HUES64 (cell line): Measurements from ENCODE around the gene ZBTB38.
A peak's percentile ranks its signal among the peaks of the same experiment; 100 is the strongest.

Experiments used
- H3K27ac ChIP-seq: 2 replicates; pipeline ENCODE4 v1.7.0; 2013; ENCODE audit warnings: low read depth, low read length, inconsistent platforms
- H3K27me3 ChIP-seq: 2 replicates; pipeline ENCODE4 v1.6.1; 2013; ENCODE audit warnings: mild to moderate bottlenecking, low read length; ENCODE audit not compliant: insufficient read depth
- H3K36me3 ChIP-seq: 2 replicates; pipeline ENCODE4 v1.6.1; 2013; ENCODE audit warnings: mild to moderate bottlenecking, low read length; ENCODE audit not compliant: insufficient read depth
- H3K4me1 ChIP-seq: 2 replicates; pipeline ENCODE4 v1.6.1; 2013; ENCODE audit warnings: mild to moderate bottlenecking, low read length, moderate library complexity; ENCODE audit not compliant: insufficient read depth
- H3K4me3 ChIP-seq: 2 replicates; pipeline ENCODE4 v1.5.1; 2013; ENCODE audit warnings: mild to moderate bottlenecking, low read length, moderate library complexity
- H3K9ac ChIP-seq: 2 replicates; pipeline ENCODE4 v1.6.1; 2013; ENCODE audit warnings: mild to moderate bottlenecking, low read depth, low read length
- H3K9me3 ChIP-seq: 2 replicates; pipeline ENCODE4 v1.6.1; 2013; ENCODE audit warnings: low read depth, low read length; ENCODE audit not compliant: insufficient read depth
- WGBS: fragments of 150-250, 120-280 bp; methylation state at CpG from one replicate; pipeline ENCODE4 v1.1.7; 2013; ENCODE audit warnings: missing lambda C conversion rate; 5-methylcytosine and 5-hydroxymethylcytosine counted together

ZBTB38 gene

DNA sequence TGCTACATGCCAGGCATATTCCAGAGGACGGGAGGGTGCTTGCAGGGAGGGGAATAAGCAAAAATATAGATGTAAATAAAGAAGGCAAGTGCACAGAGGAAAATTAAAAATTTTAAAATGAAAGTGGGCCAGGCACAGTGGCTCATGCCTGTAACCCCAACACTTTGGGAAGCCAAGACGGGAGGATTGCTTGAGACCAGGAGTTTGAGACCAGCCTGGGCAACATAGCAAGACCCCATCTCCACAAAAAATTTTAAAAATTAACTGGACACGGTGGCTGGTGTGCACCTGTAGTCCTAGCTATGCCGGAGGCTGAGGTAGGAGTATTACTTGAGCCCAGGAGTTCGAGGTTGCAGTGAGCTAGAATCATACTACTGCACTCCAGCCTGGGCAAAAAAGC, 22.4 kb downstream of the ZBTB38 start:
- peaks cover 47% of the 10 kb centered on the region for H3K4me1 ChIP-seq
- 89% methylated on average over 5 of the region's 5 CpGs for WGBS
- H3K4me3 ChIP-seq = no peak overlapping the region

GRCh38 chr3:141391298-141391990, 23.1 kb downstream of the ZBTB38 start:
- peaks cover 47% of the 10 kb centered on the region for H3K4me1 ChIP-seq
- WGBS = 92% methylated on average over 3 of the region's 4 CpGs
- peaks cover 4% of the 10 kb centered on the region; the same call in 1 of the 2 replicates for H3K36me3 ChIP-seq
- no peaks in the 10 kb centered on the region for H3K27me3 ChIP-seq
- no peak overlapping the region for H3K4me3 ChIP-seq
- H3K9me3 ChIP-seq = 0 out of 2 replicates have a peak, but pooled peaks cover 4% of the 10 kb centered on the region
- no peak overlapping the region for H3K9ac ChIP-seq
- H3K27ac ChIP-seq = no peak overlapping the region

More for the DNA sequence above, 22.4 kb downstream of the ZBTB38 start:
- H3K9ac ChIP-seq = no peak overlapping the region
- H3K27ac ChIP-seq = no peak overlapping the region
- no peaks in the 10 kb centered on the region for H3K36me3 ChIP-seq
- no peaks in the 10 kb centered on the region for H3K27me3 ChIP-seq
- H3K9me3 ChIP-seq = no peaks in the 10 kb centered on the region

DNA sequence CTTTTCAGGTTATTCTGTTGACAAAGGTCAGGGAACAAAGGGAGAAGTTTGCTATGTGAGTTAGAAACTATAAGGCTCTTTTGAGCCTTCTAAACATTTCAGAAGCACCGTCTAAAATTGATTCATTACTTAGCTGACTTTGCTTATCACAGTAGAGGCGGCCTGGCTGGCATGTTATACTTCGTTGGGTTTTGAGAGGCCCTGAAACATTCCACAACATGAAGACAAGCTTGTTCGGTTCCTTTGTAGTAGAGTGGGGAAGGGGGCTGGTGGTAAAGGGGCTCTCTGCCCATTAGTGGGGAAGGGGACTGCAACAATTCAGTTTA, 23.6 kb downstream of the ZBTB38 start:
- no peaks in the 10 kb centered on the region for H3K27me3 ChIP-seq
- peaks cover 9% of the 10 kb centered on the region; the same call in 1 of the 2 replicates for H3K36me3 ChIP-seq
- 76% methylated on average over 4 of the region's 4 CpGs for WGBS
- H3K4me3 ChIP-seq = no peak overlapping the region
- no peak overlapping the region for H3K9ac ChIP-seq
- peaks cover 43% of the 10 kb centered on the region for H3K4me1 ChIP-seq
- H3K9me3 ChIP-seq = peaks cover 5% of the 10 kb centered on the region; the same call in 1 of the 2 replicates
- H3K27ac ChIP-seq = no peak overlapping the region

- Histone ChIP-seq H3K36me3 (peaks cover 11% of the 10 kb centered on the region; the same call in 1 of the 2 replicates), H3K9me3 (peaks cover 8% of the 10 kb centered on the region; the same call in 1 of the 2 replicates), H3K27ac (no peak overlapping the region), H3K4me3 (no peak overlapping the region), H3K4me1 (peaks cover 39% of the 10 kb centered on the region), H3K9ac (no peak overlapping the region), H3K27me3 (no peaks in the 10 kb centered on the region)
- 77% methylated on average over 5 of the region's 5 CpGs for WGBS
These were observed 24.1 kb downstream of the ZBTB38 start for GRCh38 chr3:141392416-141392815.

- Histone ChIP-seq H3K27ac (peak overlapping the region; percentile 66), H3K9me3 (peaks cover 8% of the 10 kb centered on the region; the same call in 1 of the 2 replicates), H3K36me3 (peaks cover 11% of the 10 kb centered on the region; the same call in 1 of the 2 replicates), H3K4me1 (peaks cover 32% of the 10 kb centered on the region), H3K27me3 (no peaks in the 10 kb centered on the region), H3K9ac (peak overlapping the region; percentile 2; the same call in 1 of the 2 replicates), H3K4me3 (peak overlapping the region; percentile 2; the same call in 1 of the 2 replicates)
- 16% methylated on average over 6 of the region's 6 CpGs for WGBS
These were observed 24.8 kb downstream of the ZBTB38 start for GRCh38 chr3:141392897-141393734.

DNA sequence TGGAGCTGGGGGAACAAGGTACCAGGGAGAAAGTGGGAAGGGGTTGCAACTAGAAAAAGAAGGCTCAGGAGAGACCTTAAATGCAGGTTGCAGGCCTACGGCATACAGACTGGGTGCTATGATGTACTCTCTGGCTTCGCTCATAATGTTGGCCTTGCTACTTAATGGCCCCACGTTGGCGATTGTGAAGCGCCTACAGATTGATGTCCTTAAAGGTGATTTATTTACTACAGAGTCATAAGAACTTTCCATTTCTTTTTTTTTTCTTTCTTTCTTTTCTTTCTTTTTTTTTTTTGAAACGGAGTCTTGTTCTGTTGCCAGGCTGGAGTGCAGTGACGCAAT, 25.4 kb downstream of the ZBTB38 start:
- Histone ChIP-seq H3K4me1 (peaks cover 31% of the 10 kb centered on the region), H3K27me3 (no peaks in the 10 kb centered on the region)
- WGBS = 76% methylated on average over 7 of the region's 7 CpGs

GRCh38 chr3:141394560-141394959, 26.3 kb downstream of the ZBTB38 start:
- H3K4me3 ChIP-seq = no peak overlapping the region
- peaks cover 8% of the 10 kb centered on the region; the same call in 1 of the 2 replicates for H3K9me3 ChIP-seq
- peaks cover 28% of the 10 kb centered on the region for H3K4me1 ChIP-seq
- H3K9ac ChIP-seq = no peak overlapping the region
- H3K27ac ChIP-seq = no peak overlapping the region
- H3K27me3 ChIP-seq = no peaks in the 10 kb centered on the region
- 92% methylated on average over 3 of the region's 3 CpGs for WGBS
- H3K36me3 ChIP-seq = peaks cover 11% of the 10 kb centered on the region; the same call in 1 of the 2 replicates

More for the DNA sequence above, 25.4 kb downstream of the ZBTB38 start:
- Histone ChIP-seq H3K9me3 (peaks cover 8% of the 10 kb centered on the region; the same call in 1 of the 2 replicates), H3K4me3 (peak overlapping the region; percentile 2; the same call in 1 of the 2 replicates), H3K9ac (peak overlapping the region; percentile 2; the same call in 1 of the 2 replicates), H3K27ac (peak overlapping the region; percentile 66; the same call in 1 of the 2 replicates), H3K36me3 (peaks cover 11% of the 10 kb centered on the region; the same call in 1 of the 2 replicates)

DNA sequence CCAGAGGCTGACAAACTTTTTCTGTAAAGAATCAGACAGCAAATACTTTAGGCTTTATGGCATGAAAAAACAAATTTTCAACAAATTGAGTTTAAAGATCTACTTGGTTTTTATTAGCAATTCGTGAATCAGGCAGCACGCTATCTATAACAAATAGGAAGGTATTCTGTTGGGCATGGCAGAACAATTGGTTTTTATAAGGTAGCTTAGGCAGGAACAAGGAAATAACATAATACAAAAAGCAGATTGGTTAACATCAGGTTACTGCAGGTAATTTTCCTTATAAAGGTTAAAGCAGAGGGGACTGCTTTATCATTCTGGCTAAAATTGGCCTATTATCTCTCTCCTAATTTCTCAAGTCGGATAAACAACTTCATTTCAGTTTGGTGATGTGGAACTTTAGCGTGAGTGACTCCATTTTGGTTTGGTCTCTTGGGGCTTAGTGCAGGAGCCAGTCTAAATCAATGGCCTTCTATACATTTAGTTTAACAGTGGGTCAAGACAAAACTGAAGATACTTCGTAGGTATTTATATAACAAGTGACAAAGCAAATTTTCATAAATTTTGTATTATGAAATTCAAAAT, 26.8 kb downstream of the ZBTB38 start:
- Histone ChIP-seq H3K4me3 (no peak overlapping the region), H3K4me1 (peaks cover 33% of the 10 kb centered on the region), H3K27ac (no peak overlapping the region), H3K9ac (no peak overlapping the region), H3K36me3 (peaks cover 11% of the 10 kb centered on the region; the same call in 1 of the 2 replicates), H3K9me3 (peaks cover 8% of the 10 kb centered on the region; the same call in 1 of the 2 replicates), H3K27me3 (no peaks in the 10 kb centered on the region)
- 94% methylated on average over 4 of the region's 5 CpGs for WGBS

- WGBS = 84% methylated on average over 5 of the region's 5 CpGs
- peaks cover 2% of the 10 kb centered on the region for H3K27me3 ChIP-seq
- H3K9ac ChIP-seq = no peak overlapping the region
- peaks cover 11% of the 10 kb centered on the region; the same call in 1 of the 2 replicates for H3K36me3 ChIP-seq
- H3K4me1 ChIP-seq = peaks cover 38% of the 10 kb centered on the region
- H3K4me3 ChIP-seq = no peak overlapping the region
- no peak overlapping the region for H3K27ac ChIP-seq
- peaks cover 8% of the 10 kb centered on the region; the same call in 1 of the 2 replicates for H3K9me3 ChIP-seq
These were observed 29.7 kb downstream of the ZBTB38 start for GRCh38 chr3:141397996-141398395.

DNA sequence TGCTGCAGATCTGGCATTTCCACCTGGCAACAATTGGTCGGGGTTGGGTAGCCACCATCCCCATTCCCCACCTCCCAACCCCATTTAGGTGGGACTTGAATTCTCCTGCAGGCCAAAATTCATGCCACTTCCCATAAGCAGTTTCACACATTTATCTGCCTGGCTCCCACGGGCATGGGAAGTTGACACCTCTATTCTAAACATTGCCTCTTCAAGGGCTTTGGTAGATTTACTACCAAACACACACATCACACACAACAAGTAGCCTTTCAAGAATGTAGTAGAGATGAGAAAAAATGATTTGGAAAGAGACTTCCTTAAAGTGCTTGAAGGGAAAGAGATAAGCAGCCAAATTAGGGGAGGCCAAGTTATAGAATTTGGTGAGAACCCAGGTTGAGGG, 30.9 kb downstream of the ZBTB38 start:
- Histone ChIP-seq H3K4me1 (peaks cover 30% of the 10 kb centered on the region), H3K27me3 (peaks cover 9% of the 10 kb centered on the region), H3K4me3 (no peak overlapping the region), H3K9me3 (peaks cover 8% of the 10 kb centered on the region; the same call in 1 of the 2 replicates), H3K27ac (no peak overlapping the region), H3K9ac (no peak overlapping the region), H3K36me3 (peaks cover 13% of the 10 kb centered on the region; the same call in 1 of the 2 replicates)
- 49% methylated on average over 2 of the region's 2 CpGs for WGBS
